Retinal pigment epithelial cell (primary cell): ENCODE measurements around the gene ISCA2.

Source experiments
- DNase-seq: peaks from one replicate; pipeline ENCODE4 v3.0.0-alpha.2; 2010; ENCODE audit warnings: low read depth
- H3K4me3 ChIP-seq: 2 replicates; pipeline ENCODE4 v1.5.1; 2011; ENCODE audit warnings: mild to moderate bottlenecking, low read length, control low read depth, moderate library complexity
- TF ChIP-seq, protein P1 (sequence below): conservative IDR thresholded peaks from 2 replicates; pipeline ENCODE4 v1.5.1; 2011; ENCODE audit warnings: low read depth, low read length, control low read depth, inconsistent platforms

The ISCA2 gene

DNA sequence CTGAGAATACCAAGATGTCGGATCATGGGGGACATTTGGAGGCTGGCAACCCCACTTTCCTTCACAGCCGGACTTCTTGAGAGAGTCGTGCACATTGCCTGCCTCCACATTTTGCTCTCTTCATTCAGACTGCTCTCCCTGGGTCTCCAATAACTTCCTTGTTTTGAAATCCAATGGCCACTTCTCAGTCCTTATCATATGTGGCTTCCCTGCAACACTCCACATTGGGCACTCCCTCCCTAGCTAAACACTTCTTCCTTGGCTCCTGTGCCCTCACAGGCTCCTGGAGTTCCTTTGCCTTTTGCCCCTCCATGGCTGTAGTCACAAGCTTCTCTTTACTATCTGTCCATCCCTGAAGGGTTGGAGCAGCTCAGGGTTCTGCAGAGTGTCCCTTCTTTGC is 30.6 kb upstream of the ISCA2 start:
- no peak overlapping the region for H3K4me3 ChIP-seq
- no peak for DNase-seq
- TF ChIP-seq, protein P1, sequence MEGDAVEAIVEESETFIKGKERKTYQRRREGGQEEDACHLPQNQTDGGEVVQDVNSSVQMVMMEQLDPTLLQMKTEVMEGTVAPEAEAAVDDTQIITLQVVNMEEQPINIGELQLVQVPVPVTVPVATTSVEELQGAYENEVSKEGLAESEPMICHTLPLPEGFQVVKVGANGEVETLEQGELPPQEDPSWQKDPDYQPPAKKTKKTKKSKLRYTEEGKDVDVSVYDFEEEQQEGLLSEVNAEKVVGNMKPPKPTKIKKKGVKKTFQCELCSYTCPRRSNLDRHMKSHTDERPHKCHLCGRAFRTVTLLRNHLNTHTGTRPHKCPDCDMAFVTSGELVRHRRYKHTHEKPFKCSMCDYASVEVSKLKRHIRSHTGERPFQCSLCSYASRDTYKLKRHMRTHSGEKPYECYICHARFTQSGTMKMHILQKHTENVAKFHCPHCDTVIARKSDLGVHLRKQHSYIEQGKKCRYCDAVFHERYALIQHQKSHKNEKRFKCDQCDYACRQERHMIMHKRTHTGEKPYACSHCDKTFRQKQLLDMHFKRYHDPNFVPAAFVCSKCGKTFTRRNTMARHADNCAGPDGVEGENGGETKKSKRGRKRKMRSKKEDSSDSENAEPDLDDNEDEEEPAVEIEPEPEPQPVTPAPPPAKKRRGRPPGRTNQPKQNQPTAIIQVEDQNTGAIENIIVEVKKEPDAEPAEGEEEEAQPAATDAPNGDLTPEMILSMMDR = no peak

GRCh38 chr14:74463697-74464096 is 29.9 kb upstream of the ISCA2 start:
- TF ChIP-seq, protein P1 = no peak
- DNase-seq = no peak
- no peak overlapping the region for H3K4me3 ChIP-seq

- DNase-seq = no peak
- TF ChIP-seq, protein P1 = no peak
- H3K4me3 ChIP-seq = no peak overlapping the region
These were observed 28.8 kb upstream of the ISCA2 start for GRCh38 chr14:74464785-74465184.

GRCh38 chr14:74465335-74465734 is 28.2 kb upstream of the ISCA2 start:
- H3K4me3 ChIP-seq = no peak overlapping the region
- DNase-seq = no peak
- TF ChIP-seq, protein P1 = no peak

GRCh38 chr14:74468513-74468912 is 25.1 kb upstream of the ISCA2 start:
- TF ChIP-seq, protein P1 = no peak
- DNase-seq = no peak
- no peak overlapping the region for H3K4me3 ChIP-seq

DNA sequence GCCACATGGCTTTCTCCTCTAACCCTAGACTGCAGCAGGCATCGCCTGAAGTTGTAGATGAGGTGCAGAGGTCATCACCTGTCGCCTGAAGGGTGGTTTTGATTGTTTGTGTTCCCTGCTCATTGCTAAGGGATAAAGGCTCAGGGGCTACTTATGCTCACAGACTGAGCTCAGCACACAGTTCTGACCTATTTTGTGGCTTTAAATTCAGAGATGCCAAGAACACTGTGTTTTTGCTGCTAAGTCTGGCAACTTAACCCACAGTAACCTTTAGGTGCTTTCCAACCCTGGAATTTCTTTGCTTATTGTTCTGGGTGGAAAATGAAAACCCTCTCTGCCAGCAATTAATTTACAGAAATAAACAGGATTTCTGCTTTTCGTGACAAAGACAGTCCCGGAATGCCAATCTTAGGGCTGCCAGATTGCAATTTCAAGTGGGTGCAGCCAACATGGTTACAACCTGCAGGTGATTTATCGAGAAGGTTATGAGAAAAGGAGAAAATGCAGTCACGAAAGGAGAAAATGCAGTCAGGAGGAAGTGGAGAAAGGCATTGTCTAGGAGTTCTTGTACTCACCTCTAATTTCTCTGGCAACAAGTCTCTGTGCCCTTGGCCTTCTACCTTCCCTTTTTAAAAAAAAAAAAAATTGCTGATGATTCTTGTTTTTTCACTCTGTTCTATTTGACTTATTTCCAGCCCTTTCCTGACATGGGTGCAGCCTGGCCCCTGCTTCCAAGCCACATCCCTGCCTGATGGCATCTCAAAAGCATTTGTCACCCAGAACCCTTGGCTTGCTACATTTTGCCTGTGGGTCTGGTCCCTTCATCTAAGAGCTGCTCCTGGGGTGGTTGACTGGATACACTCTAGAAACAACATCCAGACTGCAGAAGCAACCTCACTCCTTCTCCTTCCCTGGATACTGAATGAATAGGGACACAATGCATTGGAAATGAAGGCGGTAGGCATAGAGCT is 23.7 kb upstream of the ISCA2 start:
- no peak overlapping the region for H3K4me3 ChIP-seq
- DNase-seq = no peak
- TF ChIP-seq, protein P1 = no peak

DNA sequence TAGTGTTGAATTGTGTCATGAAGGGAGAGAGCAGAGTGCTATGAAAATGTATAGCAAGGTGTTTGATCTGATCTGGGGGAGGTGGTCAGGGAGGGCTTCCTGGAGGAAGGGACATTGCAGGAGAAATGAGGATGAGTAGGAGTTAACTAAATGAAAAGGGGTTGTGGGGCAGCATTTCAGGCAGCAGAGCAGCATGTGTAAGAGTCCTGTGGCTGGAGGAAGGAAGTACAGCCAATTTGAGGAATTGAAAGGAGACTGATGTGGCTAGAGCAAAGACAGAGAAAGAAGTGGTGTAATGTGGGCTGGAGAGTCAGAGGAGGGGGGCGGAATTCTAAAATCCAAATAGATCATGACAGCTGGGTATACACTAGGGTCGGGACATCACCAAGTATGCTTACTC is 21.0 kb upstream of the ISCA2 start:
- TF ChIP-seq, protein P1 = no peak
- no peak overlapping the region for H3K4me3 ChIP-seq
- no peak for DNase-seq
